WTC11 (cell line): Measurements from ENCODE around the gene ERCC6. TPM values are rescaled to one million over a fixed set of nuclear protein-coding genes. Genes with fewer than 3 reads are reported as not detected.

Experiments
- ATAC-seq: fragments of 200-7000 bp; cut with Tn5 transposase; 2 replicates; pipeline ENCODE4 v1.10.0; 2021; ENCODE audit warnings: mild to moderate bottlenecking, moderate library complexity
- CTCF ChIA-PET: fragments of 300-600 bp; sonication (Branson Sonifier 250); formaldehyde crosslinking; loops from one replicate; lab custom pipeline; 2021; ENCODE audit warnings: antibody characterized with exemption; lab: Charles Lee
- POLR2A ChIA-PET: fragments of 350-600 bp; sonication (Branson Sonifier 250); formaldehyde crosslinking; loops from one replicate; lab custom pipeline; 2021; ENCODE audit warnings: antibody characterized with exemption; lab: Charles Lee
- DNase-seq: peaks from one replicate; pipeline ENCODE4 v3.0.0; 2021; ENCODE audit warnings: low spot score
- H3K27ac Mint-ChIP-seq: 2 replicates; pipeline ENCODE4 v1.8.0; 2021; ENCODE audit warnings: mixed read lengths
- H3K27me3 Mint-ChIP-seq: 2 replicates; pipeline ENCODE4 v1.8.0; 2021; ENCODE audit warnings: low read depth, mild to moderate bottlenecking, moderate library complexity, mixed read lengths
- H3K36me3 Mint-ChIP-seq: 2 replicates; pipeline ENCODE4 v1.8.0; 2021; ENCODE audit warnings: mixed read lengths
- H3K4me1 Mint-ChIP-seq: 2 replicates; pipeline ENCODE4 v1.8.0; 2022; ENCODE audit warnings: mixed read lengths
- H3K4me3 Mint-ChIP-seq: 2 replicates; pipeline ENCODE4 v1.8.0; 2021; ENCODE audit warnings: mild to moderate bottlenecking, moderate library complexity, mixed read lengths
- H3K9me3 Mint-ChIP-seq: 2 replicates; pipeline ENCODE4 v1.8.0; 2021; ENCODE audit warnings: mixed read lengths
- CDX4 ChIP-seq: fragments of 250-450 bp; sonication (Bioruptor Pico); IDR thresholded peaks from 2 replicates; pipeline ENCODE4 v1.9.0; 2021; ENCODE audit warnings: moderate library complexity, mild to moderate bottlenecking, inconsistent platforms, borderline replicate concordance
- CREB1 ChIP-seq: sonication (generic); formaldehyde crosslinking; IDR thresholded peaks from 2 replicates; pipeline ENCODE4 v1.8.0; 2023; ENCODE audit warnings: mild to moderate bottlenecking, missing genetic modification reagents
- CREM ChIP-seq: sonication (generic); formaldehyde crosslinking; IDR thresholded peaks from 2 replicates; pipeline ENCODE4 v1.8.1; 2022; ENCODE audit warnings: mild to moderate bottlenecking, missing genetic modification reagents, moderate library complexity
- E2F5 ChIP-seq: sonication (generic); formaldehyde crosslinking; IDR thresholded peaks from 2 replicates; pipeline ENCODE4 v1.8.1; 2022; ENCODE audit warnings: mild to moderate bottlenecking, moderate library complexity, missing genetic modification reagents
- ERG ChIP-seq: fragments of 250-450 bp; sonication (Bioruptor Pico); IDR thresholded peaks from 2 replicates; pipeline ENCODE4 v1.8.0; 2021; ENCODE audit warnings: mild to moderate bottlenecking
- GABPB1 ChIP-seq: sonication (generic); formaldehyde crosslinking; IDR thresholded peaks from 2 replicates; pipeline ENCODE4 v1.8.1; 2023; ENCODE audit warnings: mild to moderate bottlenecking, missing genetic modification reagents
- GTF2I ChIP-seq: fragments of 250-450 bp; sonication (Bioruptor Pico); conservative IDR thresholded peaks from 2 replicates; pipeline ENCODE4 v1.4.0; 2021; ENCODE audit warnings: mild to moderate bottlenecking
- HMGA2 ChIP-seq: fragments of 250-450 bp; sonication (Bioruptor Pico); IDR thresholded peaks from 2 replicates; pipeline ENCODE4 v1.4.0; 2021; ENCODE audit warnings: mild to moderate bottlenecking, moderate library complexity
- JAZF1 ChIP-seq: fragments of 250-450 bp; sonication (Bioruptor Pico); IDR thresholded peaks from 2 replicates; pipeline ENCODE4 v1.9.0; 2021; ENCODE audit warnings: moderate library complexity, mild to moderate bottlenecking, inconsistent platforms
- NR2C2 ChIP-seq: sonication (generic); formaldehyde crosslinking; IDR thresholded peaks from 2 replicates; pipeline ENCODE4 v1.8.0; 2022; ENCODE audit warnings: mild to moderate bottlenecking, missing genetic modification reagents
- PRDM15 ChIP-seq: sonication (generic); formaldehyde crosslinking; IDR thresholded peaks from 2 replicates; pipeline ENCODE4 v1.8.0; 2022; ENCODE audit warnings: missing genetic modification reagents
- RORB ChIP-seq: fragments of 250-450 bp; sonication (Bioruptor Pico); IDR thresholded peaks from 2 replicates; pipeline ENCODE4 v1.9.0; 2021; ENCODE audit warnings: mild to moderate bottlenecking
- SMAD3 ChIP-seq: sonication (generic); formaldehyde crosslinking; IDR thresholded peaks from 2 replicates; pipeline ENCODE4 v1.8.0; 2022; ENCODE audit warnings: missing genetic modification reagents, mild to moderate bottlenecking, borderline replicate concordance
- SOX15 ChIP-seq: fragments of 250-450 bp; sonication (Bioruptor Pico); IDR thresholded peaks from 2 replicates; pipeline ENCODE4 v1.9.0; 2021; ENCODE audit warnings: mild to moderate bottlenecking
- TEAD1 ChIP-seq: sonication (generic); formaldehyde crosslinking; IDR thresholded peaks from 2 replicates; pipeline ENCODE4 v1.8.0; 2022; ENCODE audit warnings: mild to moderate bottlenecking, missing genetic modification reagents
- TEAD4 ChIP-seq: sonication (generic); formaldehyde crosslinking; IDR thresholded peaks from 2 replicates; pipeline ENCODE4 v1.8.0; 2022; ENCODE audit warnings: mild to moderate bottlenecking, missing genetic modification reagents
- USF2 ChIP-seq: sonication (generic); formaldehyde crosslinking; IDR thresholded peaks from 2 replicates; pipeline ENCODE4 v1.8.1; 2023; ENCODE audit warnings: mild to moderate bottlenecking, missing genetic modification reagents, moderate library complexity
- ZBTB21 ChIP-seq: sonication (generic); formaldehyde crosslinking; IDR thresholded peaks from 2 replicates; pipeline ENCODE4 v1.8.1; 2023; ENCODE audit warnings: mild to moderate bottlenecking, missing genetic modification reagents, borderline replicate concordance
- ZNF138 ChIP-seq: sonication (generic); formaldehyde crosslinking; conservative IDR thresholded peaks from 2 replicates; pipeline ENCODE4 v1.8.1; 2022; ENCODE audit warnings: mild to moderate bottlenecking, moderate library complexity, missing genetic modification reagents
- ZNF317 ChIP-seq: sonication (generic); formaldehyde crosslinking; IDR thresholded peaks from 2 replicates; pipeline ENCODE4 v1.8.1; 2023; ENCODE audit warnings: low read depth, mild to moderate bottlenecking, moderate library complexity, missing genetic modification reagents, borderline replicate concordance
- ZNF396 ChIP-seq: fragments of 250-450 bp; sonication (Bioruptor Pico); IDR thresholded peaks from 2 replicates; pipeline ENCODE4 v1.8.0; 2021; ENCODE audit warnings: mild to moderate bottlenecking, moderate library complexity, borderline replicate concordance
- total RNA-seq: library from RNA; stranded (reverse); gene quantifications from 3 replicates; pipeline ENCODE4 v1.2.3, GENCODE V29; 2021

The ERCC6 gene
- total RNA-seq, 1 experiment from 2014 or later, result 10.9 TPM

GRCh38 chr10:49484486-49485235, 54.3 kb downstream of the ERCC6 start (continued):
- TF ChIP-seq ERG (CRISPR knock-in tag), result no peak
- TF ChIP-seq CREB1 (CRISPR knock-in tag), result no peak
- TF ChIP-seq E2F5 (CRISPR knock-in tag), result no peak
- no peak for TF ChIP-seq RORB (CRISPR knock-in tag)
- no peak for TF ChIP-seq ZNF396 (CRISPR knock-in tag)
- TF ChIP-seq TEAD4 (CRISPR knock-in tag), result no peak
- TF ChIP-seq CREM (CRISPR knock-in tag), result no peak
- no peak for TF ChIP-seq ZNF138 (CRISPR knock-in tag)
- TF ChIP-seq TEAD1 (CRISPR knock-in tag), result no peak
- no peak for TF ChIP-seq ZNF317 (CRISPR knock-in tag)

GRCh38 chr10:49478819-49479218, 60.1 kb downstream of the ERCC6 start:
- H3K36me3 Mint-ChIP-seq, result peaks cover 14% of the 10 kb centered on the region
- TF ChIP-seq NR2C2 (CRISPR knock-in tag), result no peak
- no peak for TF ChIP-seq CDX4 (CRISPR knock-in tag)
- no peak for TF ChIP-seq PRDM15 (CRISPR knock-in tag)
- no peak for TF ChIP-seq SMAD3 (CRISPR knock-in tag)
- no peak for TF ChIP-seq ZBTB21 (CRISPR knock-in tag)
- ATAC-seq (no peak), DNase-seq (no peak)
- H3K27ac Mint-ChIP-seq, result no peak overlapping the region
- ChIA-PET POLR2A (interaction anchor here (0.7 kb wide), 1 partner anchor 46 kb away, joined by 3 read pairs; no protein-coding TSS in a partner anchor), CTCF (interaction anchor here (1.0 to 1.1 kb wide), 2 partner anchors 40 to 71 kb away, joined by 3 to 4 read pairs; no protein-coding TSS in a partner anchor)
- peaks cover 6% of the 10 kb centered on the region; the same call in 1 of the 2 replicates for H3K9me3 Mint-ChIP-seq
- H3K4me3 Mint-ChIP-seq, result no peak overlapping the region
- no peaks in the 10 kb centered on the region for H3K27me3 Mint-ChIP-seq
- H3K4me1 Mint-ChIP-seq, result no peaks in the 10 kb centered on the region

GRCh38 chr10:49474901-49475300, 64.0 kb downstream of the ERCC6 start:
- Mint-ChIP-seq H3K36me3 (peaks cover 10% of the 10 kb centered on the region; the same call in 1 of the 2 replicates), H3K27me3 (no peaks in the 10 kb centered on the region), H3K4me3 (no peak overlapping the region), H3K9me3 (no peaks in the 10 kb centered on the region), H3K27ac (no peak overlapping the region), H3K4me1 (no peaks in the 10 kb centered on the region)
- ChIA-PET POLR2A (no interaction called here), CTCF (no interaction called here)
- DNase-seq, result no peak
- ATAC-seq, result no peak
- TF ChIP-seq PRDM15 (CRISPR knock-in tag), result no peak
- no peak; the same call in 1 of the 2 replicates for TF ChIP-seq HMGA2 (CRISPR knock-in tag)
- TF ChIP-seq JAZF1 (CRISPR knock-in tag), result no peak
- no peak for TF ChIP-seq USF2 (CRISPR knock-in tag)
- TF ChIP-seq GABPB1 (CRISPR knock-in tag), result no peak
- no peak for TF ChIP-seq SOX15 (CRISPR knock-in tag)
- TF ChIP-seq RORB (CRISPR knock-in tag), result no peak
- no peak for TF ChIP-seq GTF2I (CRISPR knock-in tag)
- no peak for TF ChIP-seq TEAD1 (CRISPR knock-in tag)
- no peak for TF ChIP-seq TEAD4 (CRISPR knock-in tag)
